HS-5 (cell line): Measurements from ENCODE around the gene PPL.
"Not testable (repeated sequence)": the region's sequence is repeated elsewhere in the genome, so short reads cannot be mapped to it uniquely, and the experiment has no call there.

Source experiments
- DNase-seq: peaks from one replicate; pipeline ENCODE4 v3.0.0-alpha.2; 2012; ENCODE audit warnings: low read depth

PPL gene, protein sequence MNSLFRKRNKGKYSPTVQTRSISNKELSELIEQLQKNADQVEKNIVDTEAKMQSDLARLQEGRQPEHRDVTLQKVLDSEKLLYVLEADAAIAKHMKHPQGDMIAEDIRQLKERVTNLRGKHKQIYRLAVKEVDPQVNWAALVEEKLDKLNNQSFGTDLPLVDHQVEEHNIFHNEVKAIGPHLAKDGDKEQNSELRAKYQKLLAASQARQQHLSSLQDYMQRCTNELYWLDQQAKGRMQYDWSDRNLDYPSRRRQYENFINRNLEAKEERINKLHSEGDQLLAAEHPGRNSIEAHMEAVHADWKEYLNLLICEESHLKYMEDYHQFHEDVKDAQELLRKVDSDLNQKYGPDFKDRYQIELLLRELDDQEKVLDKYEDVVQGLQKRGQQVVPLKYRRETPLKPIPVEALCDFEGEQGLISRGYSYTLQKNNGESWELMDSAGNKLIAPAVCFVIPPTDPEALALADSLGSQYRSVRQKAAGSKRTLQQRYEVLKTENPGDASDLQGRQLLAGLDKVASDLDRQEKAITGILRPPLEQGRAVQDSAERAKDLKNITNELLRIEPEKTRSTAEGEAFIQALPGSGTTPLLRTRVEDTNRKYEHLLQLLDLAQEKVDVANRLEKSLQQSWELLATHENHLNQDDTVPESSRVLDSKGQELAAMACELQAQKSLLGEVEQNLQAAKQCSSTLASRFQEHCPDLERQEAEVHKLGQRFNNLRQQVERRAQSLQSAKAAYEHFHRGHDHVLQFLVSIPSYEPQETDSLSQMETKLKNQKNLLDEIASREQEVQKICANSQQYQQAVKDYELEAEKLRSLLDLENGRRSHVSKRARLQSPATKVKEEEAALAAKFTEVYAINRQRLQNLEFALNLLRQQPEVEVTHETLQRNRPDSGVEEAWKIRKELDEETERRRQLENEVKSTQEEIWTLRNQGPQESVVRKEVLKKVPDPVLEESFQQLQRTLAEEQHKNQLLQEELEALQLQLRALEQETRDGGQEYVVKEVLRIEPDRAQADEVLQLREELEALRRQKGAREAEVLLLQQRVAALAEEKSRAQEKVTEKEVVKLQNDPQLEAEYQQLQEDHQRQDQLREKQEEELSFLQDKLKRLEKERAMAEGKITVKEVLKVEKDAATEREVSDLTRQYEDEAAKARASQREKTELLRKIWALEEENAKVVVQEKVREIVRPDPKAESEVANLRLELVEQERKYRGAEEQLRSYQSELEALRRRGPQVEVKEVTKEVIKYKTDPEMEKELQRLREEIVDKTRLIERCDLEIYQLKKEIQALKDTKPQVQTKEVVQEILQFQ (N-terminal part only)

DNA sequence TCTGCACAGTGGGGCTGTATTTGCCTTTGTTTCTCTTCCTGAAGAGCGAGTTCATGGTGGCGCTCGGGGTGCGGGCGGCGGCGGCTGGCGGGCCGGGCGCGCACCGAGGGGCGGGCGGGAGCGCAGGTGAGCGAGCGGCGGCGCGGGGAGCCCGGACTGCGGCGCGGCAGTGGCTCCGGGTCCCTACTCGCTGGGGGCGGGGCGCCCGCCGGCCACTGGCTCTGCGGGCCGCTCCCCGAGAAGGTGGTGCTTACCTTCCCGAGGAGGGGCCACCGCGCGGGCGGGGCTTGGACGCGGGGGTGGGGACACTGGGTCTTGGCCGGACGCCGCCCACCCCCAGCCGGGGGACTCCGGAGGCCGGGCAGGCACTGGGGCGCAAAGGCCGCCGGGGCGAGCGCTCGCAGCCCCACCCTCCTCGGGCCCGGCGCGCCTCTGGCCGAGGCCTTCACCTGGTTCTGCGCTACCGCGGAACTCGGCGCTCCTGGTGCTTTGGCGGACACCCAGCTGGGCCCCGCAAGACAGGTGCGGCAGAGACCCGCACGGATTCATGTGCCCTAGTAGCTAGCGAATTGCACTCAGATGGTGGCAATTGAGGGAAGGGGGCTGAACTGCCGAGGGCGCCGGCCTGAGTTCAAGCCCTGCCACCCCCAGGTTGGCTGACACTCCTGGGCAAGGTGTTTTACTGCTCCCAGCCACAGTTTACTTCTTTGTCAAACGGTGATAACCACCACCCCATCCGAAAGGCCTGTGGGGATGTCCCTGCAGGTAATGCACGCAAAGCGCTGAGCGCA is at the start of gene PPL:
Gene PPL, minus strand, starts transcription at position 158 of the 791 bp plus-strand sequence. Its CDS starts 103 bp downstream, at position 55.
- DNase-seq, result no peak

DNA sequence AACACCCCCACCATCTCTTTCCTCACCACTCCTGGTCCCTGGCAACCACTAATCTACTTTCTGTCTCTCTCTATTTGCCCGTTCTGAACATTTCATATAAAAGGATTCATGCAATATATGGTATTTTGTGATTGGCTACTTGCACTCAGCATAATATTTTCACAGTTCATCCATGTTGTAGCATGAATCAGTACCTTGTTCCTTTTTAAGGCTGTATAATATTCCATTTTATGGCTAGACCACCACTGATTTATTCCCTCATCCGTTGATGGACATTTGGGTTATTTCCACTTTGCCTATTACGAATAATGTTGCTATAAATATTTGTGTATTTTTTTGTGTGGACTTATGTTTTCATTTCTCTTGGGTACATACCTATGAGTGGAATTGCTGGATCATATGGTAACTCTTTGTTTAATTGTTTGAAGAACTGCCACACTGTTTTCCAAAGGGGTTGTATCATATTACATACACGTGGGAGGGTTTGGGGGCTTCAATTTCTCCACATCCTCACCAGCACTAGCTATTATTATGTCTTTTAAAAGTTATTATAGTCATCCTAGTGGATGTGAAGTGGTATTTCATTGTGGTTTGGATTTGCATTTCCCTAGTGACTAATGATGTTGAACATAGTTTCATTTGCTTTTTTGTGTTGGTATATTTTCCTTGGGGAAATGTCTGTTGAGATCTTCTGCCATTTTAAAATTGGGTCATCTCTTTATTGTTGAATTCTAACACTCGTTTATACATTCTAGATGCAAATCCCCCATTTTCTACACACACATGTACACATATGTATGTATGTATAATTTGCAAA is 47.4 kb upstream of the PPL start:
- DNase-seq, result no peak

DNA sequence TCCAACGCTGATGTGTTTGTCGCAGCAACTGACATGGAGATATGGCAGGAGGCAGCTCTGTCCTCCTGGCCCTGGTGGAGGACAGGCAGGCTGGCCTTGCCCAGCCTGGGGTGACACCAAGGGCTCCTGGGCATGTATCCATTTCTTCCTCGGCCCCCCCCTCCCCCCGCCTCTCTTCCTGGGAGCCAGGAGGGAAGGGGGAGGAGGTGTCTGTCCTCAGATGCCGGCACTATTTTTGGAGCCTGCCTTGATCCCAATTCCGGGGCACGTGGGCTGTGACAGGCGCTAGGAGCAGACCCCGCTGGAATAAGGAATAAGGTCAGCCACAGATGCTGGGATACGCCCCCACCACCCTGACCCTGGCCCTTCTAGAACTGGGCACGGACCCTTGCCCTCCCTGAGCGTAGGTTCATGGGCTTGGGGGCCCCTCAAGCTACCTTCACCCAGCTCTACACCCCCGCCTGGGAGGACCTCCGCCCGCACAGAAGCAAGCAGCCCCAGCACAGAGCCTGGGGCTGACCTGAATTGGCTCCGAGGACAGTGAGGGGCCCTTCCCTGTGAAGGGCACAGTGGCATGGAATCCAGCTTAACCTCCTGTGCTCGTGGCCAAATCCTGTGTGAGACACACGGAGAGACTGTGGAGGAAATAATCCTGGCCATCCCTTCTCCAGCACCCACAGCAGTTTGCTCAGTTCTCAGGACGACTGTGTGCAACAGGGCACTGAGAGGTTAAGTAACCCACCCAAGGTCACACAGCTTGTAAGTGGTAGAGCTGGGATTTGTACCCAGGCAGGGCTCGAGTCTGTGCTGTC is 45.3 kb upstream of the PPL start:
- no peak for DNase-seq

DNA sequence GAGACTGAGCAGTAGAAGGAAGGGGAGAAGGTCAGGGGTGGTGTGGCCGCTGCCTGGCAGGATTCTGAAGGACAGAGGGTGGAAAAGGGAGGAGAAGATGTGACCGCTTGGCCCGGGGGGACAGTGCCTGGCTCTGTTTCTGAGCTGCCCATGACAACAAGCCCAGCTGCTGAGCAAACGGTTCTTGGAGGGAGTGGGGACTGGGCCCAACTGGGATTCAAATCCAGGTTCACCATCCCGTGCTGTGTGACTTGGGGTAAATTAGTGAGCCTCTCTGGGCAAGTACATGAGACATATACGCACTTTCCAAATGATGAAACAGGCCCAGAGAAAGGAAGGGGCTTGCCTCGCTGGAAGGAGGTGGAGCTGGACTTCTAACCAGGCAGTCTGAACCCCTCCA is 44.5 kb upstream of the PPL start:
- no peak for DNase-seq

DNA sequence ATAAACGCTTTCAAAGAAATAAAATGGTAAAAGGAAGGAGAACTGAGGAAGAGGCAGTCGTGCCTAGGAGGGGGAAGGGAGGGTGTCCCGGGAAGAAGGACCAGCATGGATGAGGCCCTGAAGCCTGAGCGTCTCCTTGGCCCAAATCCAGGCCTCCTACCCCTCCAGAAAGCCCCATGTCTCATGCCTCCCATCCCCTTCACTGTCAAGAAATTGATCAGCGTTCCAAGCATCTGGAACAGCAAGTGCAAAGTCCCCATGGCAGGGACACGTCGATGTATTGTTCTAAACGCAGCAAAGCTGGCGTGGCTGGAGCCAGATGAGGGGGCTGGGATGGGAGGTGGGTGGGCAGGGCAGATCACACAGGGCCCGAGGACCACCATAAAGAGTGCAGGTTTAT is 43.7 kb upstream of the PPL start:
- no peak for DNase-seq

DNA sequence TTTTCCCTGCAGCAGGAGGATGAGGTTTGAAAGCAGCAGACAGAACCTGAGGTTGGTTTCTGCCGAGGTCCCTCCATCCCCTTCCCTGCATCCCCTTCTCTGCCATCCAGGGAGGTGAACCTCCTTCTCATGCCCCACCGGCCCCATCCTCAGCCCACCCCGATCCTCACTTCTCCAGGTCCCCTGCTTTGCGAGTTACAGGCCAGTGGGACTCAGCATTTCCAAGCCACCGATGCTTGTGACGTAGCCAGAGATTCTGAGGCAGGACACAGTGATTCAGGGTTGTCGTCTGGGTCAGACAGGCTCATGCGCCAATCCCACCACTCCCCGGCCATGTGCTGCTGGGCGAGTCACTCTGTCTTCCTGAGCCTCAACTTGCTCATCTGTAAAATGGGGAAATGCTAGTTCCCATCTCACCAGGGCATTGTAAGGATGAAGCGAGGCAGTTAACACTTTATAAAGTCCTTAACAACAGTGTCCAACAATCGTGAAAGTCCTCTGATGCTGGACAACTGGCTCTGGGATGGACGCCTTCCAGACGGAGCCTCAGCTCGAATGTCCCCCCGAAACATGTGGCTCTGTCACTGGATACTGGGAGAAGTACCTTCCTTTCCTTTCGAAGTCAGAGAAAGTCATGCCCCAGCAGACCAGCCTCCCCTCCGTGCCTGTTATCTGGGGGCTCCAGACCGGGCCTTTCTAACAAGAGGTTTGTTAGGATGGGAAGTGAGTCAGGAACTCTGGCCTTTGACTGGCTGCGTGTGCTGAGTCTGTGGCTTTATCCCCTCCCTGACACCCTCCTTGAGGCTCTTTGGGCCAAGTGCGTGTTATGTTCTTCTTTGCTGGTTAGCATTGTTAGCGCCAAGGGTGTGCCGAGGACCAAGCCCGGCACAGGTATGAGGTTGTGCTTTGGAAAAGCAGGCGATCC is 43.0 kb upstream of the PPL start:
- DNase-seq, result no peak

DNA sequence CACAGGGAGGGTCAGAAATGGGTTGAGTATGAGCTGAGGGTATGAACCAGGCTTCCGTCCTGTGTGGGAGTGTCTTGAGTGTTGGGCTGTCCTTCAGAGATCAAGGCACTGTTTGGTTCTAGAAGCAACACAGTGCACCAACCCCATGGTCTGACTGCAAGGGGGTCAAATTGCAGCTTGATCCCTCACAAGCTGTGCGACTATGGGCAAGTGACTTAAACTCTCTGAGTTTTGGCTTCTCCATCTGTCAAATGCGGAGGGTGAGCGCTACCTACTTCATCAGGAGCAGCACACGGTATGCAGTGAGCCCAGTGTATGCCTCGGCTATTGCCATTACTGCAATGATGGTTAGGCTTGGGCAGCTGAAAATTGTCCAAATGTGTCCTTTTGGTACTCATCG is 42.2 kb upstream of the PPL start:
- DNase-seq, result no peak

DNA sequence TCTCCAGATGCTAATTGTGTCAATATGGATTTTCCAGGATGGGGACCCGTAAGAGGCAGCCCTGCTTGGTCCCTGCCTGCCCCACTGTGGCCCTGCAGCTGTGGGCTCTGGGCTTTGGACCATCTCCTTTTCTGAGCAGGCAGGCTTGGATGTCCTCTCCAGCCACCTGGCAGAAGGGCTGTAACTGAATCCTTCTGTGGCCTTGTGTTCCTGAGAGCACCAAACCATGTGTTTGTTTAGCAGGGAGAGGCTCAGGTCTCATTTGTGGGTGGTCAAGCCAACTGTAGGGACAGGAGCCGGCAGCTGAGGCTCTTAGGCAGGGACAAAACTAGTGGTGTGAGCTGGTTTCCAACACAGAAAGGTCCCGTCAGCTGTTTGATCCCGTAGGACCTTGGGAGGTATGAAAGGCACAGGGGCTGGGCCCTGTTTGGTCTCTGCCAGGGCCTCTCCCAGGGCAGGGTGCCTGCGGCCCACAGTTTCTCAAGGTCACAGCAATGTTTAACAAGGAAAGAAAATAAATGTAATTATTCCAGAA is 39.7 kb upstream of the PPL start:
- no peak for DNase-seq

DNA sequence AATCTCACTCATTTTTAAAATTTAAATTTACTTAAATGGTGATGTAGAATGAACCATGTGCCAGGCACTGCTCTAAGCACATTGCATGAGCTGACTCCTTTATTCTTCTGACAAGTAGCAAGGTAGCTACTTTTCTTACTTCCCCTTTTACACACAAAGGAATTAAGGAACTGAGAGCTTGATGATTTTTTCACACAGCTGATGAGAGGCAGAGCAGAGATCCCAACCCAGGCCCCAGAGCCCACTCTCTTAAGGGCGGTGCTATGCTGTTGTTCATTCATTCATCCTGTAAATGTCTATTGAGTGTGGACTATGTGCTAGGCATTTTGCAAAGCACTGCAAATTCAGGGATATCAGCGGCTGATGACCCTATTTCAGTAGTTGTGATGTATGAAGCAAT is 39.1 kb upstream of the PPL start:
- DNase-seq, result no peak

DNA sequence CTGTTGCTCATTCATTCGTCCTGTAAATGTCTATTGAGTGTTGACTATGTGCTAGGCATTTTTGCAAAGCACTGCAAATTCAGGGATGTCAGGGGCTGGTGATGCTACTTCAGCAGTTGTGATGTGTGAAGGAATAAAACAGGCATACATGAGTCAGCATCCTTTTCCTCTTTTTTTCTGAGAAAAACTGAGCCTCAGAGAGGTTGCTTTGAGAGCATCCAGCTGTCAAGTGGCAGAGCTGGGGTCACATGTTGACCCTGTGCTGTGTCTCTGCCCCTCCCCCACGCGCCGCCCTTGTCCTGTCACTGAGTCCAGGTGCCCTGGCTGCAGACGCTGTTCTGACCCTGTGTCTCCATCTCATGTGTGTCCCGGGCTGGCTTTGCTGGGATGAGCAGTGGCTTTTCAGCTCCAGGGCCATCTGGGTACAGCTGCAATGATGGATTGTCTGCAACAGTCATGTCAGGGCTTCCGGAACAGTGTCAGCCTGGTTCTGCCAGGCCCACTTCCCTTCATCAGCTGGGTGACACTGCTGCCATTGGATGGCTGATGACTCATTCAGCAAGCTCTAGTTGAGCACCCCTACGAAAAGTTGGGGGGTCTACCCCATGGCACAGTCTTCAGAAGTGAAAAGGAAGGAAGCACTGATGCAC is 36.1 kb upstream of the PPL start:
- no peak for DNase-seq

DNA sequence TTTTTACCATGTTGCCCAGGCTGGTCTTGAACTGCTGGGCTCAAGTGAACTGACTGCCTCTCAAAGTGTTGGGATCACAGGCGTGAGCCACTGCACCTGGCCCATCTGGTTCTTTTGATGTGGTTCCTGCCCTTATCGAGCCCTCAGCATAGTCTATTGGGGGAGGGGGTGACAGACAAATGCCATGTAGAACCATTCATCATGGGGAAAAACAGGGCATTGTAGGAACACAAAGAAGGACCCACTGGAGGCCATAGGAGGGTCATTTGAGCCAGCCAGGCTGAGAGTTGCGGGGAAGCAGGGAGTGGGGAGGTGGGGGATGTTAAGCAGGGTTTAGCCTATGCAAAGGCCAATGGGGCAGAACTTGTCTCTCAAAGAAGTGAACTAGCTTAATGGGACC is 33.1 kb upstream of the PPL start:
- DNase-seq, result no peak

DNA sequence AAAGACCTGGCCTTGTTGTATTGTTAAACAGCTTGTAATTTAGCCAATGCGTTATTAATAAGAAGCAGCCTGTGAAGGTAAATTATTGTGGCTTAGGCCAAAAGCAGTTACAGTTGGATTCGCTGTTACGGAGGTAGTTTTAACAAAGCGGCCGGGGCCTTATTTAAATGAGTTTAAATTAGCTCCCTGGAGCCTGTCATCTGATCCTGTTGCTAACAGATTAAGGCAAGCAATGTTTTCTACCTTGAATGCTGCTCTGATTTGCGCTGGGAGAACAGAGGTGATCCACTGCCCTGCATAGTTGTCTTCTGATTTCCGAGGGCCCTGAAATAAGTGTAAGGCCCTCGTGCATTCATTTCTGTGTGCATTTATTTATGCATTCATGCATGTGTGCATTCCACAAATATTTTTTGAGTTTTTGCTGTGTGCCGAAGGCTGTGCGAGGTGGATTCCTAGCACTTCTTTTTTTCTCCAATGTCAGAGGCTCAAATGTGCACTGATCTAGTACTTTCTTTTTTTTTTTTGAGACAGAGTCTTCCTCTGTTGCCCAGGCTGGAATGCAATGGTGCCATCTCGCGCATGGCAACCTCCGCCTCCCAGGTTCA is 32.0 kb upstream of the PPL start:
- no peak for DNase-seq

DNA sequence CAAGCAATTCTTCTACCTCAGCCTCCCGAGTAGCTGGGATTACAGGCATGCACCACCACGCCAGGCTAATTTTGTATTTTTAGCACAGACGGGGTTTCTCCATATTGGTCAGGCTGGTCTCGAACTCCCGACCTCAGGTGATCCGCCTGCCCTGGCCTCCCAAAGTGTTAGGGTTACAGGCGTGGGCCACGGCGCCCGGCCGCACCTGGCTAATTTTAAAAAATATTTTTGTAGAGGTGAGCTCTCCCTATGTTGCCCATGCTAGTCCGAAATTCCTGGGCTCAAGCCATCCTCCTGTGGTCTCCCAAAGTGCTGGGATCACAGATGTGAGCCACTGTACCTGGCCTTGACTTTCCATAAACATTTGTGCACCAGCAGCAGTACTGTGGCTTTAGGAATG is 31.3 kb upstream of the PPL start:
- not testable (repeated sequence) for DNase-seq

DNA sequence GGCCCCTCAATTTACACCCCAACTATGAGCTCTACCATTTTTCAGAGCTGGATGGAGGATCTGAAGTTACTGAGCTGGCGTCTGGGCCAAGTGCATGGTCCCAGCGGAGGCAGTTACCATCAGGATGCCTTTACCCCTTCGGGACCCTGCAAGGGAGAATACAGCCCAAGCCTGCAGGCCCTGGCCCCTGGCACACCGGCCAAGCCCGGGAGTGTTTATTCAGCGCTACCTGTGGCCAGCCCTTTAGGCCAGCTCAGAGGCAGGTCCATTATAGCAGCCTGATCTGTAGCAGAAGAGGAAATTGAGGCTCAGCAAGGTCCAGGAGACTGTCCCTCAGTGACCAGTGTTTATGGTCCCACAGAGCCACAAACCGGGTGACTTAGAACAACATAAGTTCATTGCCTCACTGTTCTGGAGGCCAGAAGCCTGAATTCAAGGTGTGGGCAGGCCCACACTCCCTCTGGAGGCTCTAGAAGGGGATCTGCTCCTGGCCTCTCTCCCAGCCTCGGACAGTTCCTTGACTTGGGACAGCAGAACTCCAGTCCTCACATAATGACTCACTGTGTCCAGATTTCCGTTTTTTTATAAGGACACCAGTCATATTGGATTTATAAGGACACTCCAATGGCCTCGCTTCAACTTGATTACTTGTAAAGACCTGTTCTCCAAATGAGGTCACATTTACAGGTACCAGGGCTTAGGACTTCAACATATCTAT is 29.9 kb upstream of the PPL start:
- no peak for DNase-seq

DNA sequence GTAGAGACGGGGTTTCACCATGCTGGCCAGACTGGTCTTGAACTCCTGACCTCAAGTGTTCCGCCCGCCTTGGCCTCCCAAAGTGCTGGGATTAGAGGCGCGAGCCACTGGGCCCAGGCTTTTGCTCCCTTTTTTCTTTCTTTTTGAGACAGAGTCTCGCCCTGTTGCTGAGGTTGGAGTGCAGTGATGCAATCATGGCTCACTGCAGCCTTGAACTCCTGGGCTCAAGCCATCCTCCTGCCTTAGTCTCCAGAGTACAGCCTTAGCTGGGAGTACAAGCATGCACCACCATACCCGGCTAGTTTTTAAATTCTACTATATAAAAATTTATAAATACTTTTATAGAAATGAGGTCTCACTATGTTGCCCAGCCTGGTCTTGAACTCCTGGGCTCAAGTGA is 26.6 kb upstream of the PPL start:
- DNase-seq, result not testable (repeated sequence)

DNA sequence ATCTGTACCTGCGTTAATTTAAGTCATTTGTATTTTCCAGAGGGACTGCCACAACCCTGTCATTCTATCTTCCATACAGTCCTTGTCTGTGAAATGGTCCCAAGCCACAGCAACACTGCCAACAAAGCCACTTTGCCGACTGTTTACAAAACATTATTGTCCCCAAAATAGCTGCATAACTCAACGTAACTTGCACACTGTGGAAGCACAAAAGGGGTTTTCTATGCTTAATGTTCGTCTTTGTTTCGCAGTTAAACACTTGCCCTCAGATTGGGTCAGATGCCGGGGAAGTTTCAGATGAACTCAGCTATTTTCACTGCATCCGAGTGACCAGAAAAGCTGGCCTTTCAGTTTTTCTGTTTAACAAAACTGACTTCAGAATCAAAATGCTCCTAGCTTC is 25.8 kb upstream of the PPL start:
- no peak for DNase-seq

DNA sequence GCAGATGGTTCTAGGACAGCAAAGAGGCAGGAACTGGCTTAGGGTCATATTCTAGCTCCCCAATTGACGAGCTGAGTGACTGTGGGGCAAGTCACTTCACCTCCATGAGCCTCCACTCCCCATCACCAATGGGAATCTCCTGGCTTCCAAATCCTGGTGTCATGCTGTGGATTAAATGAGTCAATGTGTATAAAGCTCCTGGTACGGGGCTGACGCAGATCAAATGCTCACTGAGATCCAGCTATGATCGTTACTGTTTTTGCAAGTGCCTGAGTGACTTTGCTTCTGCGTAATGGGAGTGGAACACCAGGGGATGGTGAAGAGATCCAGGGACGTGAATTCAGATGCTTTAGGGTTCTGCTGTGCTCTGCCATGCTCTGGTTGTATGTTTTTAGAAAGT is 23.6 kb upstream of the PPL start:
- no peak for DNase-seq
